RPMI7951 (cell line): Measurements from ENCODE around the gene PHLDB3. TPM values are rescaled to one million over a fixed set of nuclear protein-coding genes. Genes with fewer than 3 reads are reported as not detected.

ENCODE experiments used
- DNase-seq: peaks from one replicate; pipeline ENCODE4 v3.0.0-alpha.2; 2012; ENCODE audit warnings: low read depth
- total RNA-seq: library from RNA; depleted of rRNA; stranded (reverse); fragments of >200 nt; shearing (Covaris generic); gene quantifications from 2 replicates; pipeline ENCODE4 v1.2.3, GENCODE V29; 2014

Gene PHLDB3
- total RNA-seq, 1 experiment from 2014 or later = 12.1 TPM

GRCh38 chr19:43499042-43499441 is 5.5 kb downstream of the PHLDB3 start:
- DNase-seq = no peak

- no peak for DNase-seq
These were observed 6.2 kb downstream of the PHLDB3 start for GRCh38 chr19:43498233-43498842.

GRCh38 chr19:43496960-43497359 is 7.6 kb downstream of the PHLDB3 start:
- DNase-seq = no peak

- no peak for DNase-seq
These were observed 9.5 kb downstream of the PHLDB3 start for GRCh38 chr19:43495082-43495481.

GRCh38 chr19:43490759-43491158 is 13.8 kb downstream of the PHLDB3 start:
- no peak for DNase-seq

GRCh38 chr19:43489979-43490599 is 14.5 kb downstream of the PHLDB3 start:
- DNase-seq = no peak

GRCh38 chr19:43489310-43489709 is 15.2 kb downstream of the PHLDB3 start:
- no peak for DNase-seq

GRCh38 chr19:43488179-43488578 is 16.4 kb downstream of the PHLDB3 start:
- no peak for DNase-seq

GRCh38 chr19:43486412-43486811 is 18.1 kb downstream of the PHLDB3 start:
- no peak for DNase-seq

GRCh38 chr19:43485951-43486350 is 18.6 kb downstream of the PHLDB3 start:
- DNase-seq = no peak

GRCh38 chr19:43483281-43483680 is 21.3 kb downstream of the PHLDB3 start:
- DNase-seq = no peak

- no peak for DNase-seq
These were observed 22.4 kb downstream of the PHLDB3 start for GRCh38 chr19:43482193-43482592.

GRCh38 chr19:43481701-43482100 is 22.8 kb downstream of the PHLDB3 start:
- DNase-seq = no peak

GRCh38 chr19:43480574-43480973 is 24.0 kb downstream of the PHLDB3 start:
- no peak for DNase-seq

- no peak for DNase-seq
These were observed 24.5 kb downstream of the PHLDB3 start for GRCh38 chr19:43479961-43480561.

GRCh38 chr19:43479226-43479625 is 25.3 kb downstream of the PHLDB3 start:
- no peak for DNase-seq

GRCh38 chr19:43478323-43478722 is 26.2 kb downstream of the PHLDB3 start:
- no peak for DNase-seq

GRCh38 chr19:43476606-43477005 is 27.9 kb downstream of the PHLDB3 start:
- peak; percentile 89 for DNase-seq

- DNase-seq = peak; percentile 92
These were observed 29.4 kb downstream of the PHLDB3 start for GRCh38 chr19:43474986-43475705.

- DNase-seq = no peak
These were observed 30.1 kb downstream of the PHLDB3 start for GRCh38 chr19:43474487-43474886.

GRCh38 chr19:43471091-43471490 is 33.5 kb downstream of the PHLDB3 start:
- DNase-seq = no peak

- no peak for DNase-seq
These were observed 34.3 kb downstream of the PHLDB3 start for GRCh38 chr19:43470288-43470687.

- DNase-seq = no peak
These were observed 35.4 kb downstream of the PHLDB3 start for GRCh38 chr19:43469160-43469480.
